ENCODE results near the gene AJAP1. TPM values are rescaled to one million over a fixed set of nuclear protein-coding genes. Genes with fewer than 3 reads are reported as not detected.
A peak's percentile ranks its signal among the peaks of the same experiment; 100 is the strongest.

Gene AJAP1
- polyA plus RNA-seq, 5 donors = 0.07 to 0.27 (median 0.19) TPM

DNA sequence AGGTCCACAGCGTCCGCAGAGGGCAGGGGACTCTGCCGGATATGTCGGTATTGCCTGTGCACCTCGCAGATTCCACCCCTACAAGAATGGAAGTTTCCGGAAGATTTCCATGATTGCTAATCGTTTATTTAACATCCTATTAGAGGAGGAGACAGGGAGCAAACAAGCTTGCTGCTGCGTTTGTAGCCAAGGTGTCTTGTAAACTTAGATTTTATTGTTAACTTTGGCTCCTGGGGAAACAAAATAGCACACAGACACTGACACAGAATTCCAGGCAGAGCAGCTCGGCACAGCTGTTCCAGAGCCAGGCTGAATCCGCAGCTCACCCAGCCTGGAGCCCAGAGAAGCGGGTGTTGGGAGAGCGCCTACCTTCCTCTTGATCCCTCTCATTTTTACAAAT is 75.7 kb downstream of the AJAP1 start:
- no peak for DNase-seq

DNA sequence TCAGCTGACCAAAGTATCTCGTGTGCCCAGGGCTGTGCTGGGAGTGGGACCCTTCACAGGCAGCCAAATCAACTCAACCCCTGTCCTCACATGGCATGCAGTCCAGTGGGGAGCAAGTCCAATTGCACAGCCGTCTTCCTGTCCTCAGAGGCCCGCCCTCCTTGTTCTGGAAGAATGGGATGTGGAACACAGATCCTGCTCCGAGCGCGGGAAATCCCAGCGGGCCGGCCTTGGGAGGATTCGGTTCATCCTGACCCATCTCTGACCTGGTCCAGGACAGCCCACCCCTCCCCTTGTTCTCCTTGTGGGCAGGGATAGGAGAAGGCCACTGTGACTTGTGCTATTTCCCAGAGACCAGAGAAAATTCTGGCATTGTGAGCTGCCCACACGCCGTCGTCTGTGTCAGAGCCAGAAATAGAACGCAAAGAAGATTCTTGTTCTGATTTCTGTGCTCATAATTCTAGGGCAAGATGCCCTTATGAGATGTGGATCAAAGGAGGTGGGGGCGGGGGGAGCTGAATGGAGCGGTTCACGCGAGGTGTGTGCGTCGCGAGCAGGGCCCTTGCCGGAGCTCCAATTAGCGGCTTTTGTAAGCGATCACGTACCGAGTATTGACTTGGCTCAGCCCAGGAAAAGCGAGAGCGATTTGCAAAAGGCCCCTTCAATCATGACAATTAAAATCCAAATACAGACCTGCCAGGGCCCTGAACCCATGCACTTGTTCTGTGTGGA is 79.2 kb downstream of the AJAP1 start:
- DNase-seq = no peak

DNA sequence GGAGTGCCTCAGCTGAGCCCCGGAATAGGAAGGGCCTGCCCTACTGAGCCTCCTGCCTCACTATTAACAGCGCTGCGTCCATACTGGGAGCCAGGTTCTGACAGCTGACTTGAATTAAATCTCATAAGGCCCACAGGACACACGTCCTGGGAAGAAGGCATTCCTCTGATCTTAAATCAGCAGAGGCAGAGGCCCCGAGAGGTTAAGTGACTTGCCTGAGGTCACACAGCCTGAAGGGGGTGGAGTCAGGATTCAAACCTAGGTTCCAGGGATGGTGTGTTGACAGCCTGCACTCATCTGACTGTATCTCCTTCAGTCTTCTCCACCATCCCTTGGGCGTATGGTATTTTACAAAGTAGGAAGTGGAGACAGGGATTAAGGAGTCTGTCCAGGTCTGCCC is 79.8 kb downstream of the AJAP1 start:
- no peak for DNase-seq

DNA sequence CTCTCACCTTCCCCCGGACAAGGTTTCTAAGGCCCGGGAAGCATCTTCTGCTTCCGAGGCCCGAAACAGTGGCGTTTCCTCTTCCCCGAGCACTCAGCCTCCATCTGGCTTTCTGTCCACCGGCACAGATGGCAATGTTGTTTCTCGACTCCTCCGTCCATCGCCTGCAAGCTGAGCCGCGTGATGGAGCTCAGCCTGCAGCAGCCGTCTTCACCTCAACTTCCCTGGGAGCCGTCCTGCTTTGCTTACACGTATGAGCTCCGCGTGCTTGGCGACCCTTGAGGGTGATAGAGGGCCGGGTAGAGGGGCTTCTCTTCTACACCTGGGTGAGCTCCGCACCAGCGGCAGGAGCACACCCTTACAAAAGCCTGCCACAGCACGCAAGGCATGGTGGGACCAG is 80.4 kb downstream of the AJAP1 start:
- no peak for DNase-seq

DNA sequence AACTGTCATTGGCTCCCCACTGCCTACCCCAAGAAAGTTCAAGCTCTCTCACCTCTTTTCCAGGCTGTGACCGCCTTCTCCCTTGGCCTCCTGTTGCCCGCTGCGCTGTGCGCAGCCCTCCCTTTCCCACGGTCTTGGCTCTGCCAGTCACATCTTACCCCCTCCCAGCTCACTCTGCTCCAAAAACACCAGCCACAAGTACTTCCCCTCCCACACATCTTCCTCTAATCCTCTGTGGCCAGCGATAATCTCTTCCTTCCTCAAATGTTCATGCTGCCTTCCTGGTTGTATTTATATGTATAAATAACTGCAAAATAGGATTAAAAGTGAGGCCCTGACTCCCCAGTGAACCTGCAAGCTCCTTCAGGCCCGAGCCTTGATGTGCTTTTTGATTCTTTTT is 81.8 kb downstream of the AJAP1 start:
- DNase-seq = no peak

DNA sequence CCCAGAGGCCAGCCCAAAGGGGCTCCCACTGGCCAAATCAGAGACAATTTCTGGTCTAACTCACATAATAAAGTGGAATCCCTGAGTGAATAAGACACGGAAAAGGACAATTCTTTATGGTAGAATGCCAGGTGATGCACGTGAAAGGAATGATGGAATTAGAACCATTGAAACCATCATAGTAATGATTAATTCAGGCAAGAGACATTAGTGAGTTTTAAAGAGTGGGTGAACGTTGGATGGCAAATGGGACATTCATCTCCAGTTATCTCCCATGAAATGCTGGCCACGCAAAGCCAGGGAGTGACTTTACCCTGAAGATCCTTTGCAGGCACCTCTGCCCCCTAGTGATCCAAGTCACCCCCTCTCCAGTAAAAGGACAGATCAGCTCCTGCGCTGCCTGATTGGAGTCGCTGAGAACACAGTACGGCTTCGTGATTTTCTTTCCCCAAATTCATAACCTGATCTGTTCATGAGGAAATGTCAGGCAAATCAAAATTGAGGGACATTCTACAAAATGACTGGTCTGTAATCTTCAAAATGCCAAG is 87.5 kb downstream of the AJAP1 start:
- no peak for DNase-seq

DNA sequence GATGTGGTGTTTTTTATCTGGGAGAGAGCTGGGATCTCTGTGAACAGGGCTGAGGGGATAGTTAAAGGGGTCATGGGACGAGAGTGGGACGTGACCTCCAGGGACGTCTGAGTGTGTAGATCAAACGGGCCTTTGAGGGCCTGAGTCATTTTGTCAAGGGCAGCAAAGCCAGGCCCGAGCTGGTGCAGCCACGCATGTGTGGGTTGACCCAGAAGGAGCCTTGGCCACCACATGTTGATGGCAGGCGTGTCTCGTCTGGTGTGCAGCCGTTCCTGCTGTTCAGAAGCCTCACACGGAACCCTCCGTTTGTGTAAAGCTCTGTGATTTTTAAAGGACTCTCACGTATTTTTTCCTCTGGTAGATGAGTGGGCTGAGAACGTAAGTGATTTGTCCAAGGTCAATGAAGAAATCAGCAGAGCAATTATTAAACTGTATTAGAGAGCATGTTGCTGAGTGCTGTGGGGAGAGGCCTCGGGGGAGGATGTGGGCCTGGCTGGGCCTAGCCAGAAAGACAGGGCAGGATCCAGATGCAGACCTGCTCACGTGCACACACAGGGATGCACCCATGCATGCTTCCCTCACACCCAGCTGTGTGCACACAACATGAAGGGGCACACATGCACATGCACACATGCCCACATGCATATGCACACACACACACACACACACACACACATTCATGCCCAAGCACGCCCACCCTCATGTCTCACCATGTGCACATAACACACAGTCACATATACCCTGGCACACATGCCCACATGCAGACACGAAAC is 89.8 kb downstream of the AJAP1 start:
- no peak for DNase-seq

DNA sequence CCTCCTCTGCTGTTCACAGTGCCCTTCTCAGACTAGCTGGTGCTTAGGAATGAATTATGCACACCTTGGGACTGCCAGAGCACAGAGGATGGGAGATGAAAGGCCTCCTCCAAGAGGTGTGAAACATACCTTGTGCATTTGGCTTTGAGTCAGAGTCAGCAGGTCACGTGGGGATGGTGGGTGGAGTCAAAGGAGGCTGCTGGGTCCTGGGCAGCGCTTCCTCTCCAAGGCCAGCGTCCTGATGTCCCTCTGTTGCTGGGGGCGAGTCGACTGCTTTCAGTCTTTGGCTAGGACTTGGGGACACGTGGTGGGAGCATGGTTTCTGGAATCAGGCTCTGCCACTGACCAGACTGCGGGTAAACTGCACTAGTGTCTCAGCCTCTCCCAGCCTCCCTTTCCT is 91.2 kb downstream of the AJAP1 start:
- no peak for DNase-seq

DNA sequence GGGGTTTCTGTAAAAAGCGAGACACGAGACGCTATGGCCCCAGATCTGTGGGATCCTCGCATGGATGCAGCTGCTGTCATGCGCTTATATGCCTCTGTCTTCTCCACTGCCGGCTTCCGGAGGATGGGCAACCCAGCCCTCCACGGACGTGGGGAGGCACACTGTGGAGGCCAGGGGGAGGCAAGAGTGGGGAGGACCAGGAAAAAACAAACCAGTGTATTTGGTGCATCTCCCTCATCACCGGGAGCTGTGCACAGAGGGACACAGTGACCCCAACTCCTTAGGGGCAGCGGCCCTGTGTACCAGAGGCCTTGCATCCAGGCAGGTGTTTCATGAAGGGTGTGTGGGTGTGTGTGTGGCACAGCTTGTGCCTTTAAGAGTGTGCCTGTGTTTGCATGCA is 95.0 kb downstream of the AJAP1 start:
- no peak for DNase-seq

DNA sequence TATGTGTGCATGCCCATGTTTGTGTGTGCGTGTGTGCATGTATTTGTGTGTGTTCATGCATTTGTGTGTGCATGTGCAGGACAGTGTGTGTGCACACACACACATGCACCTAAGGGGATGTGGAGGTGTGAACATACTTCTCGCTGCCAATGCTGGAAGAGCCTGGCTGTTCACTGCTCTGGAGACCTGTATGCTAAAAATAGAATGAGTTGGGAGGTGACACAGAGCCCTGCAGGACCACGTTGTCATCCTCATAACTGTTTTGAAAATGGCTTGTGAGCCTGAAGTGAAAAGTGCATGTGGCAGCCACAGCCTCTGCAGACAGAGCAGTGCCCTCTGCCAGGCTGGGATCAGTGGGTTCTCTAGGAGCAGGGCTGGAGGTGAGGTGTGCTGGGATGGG is 95.8 kb downstream of the AJAP1 start:
- no peak for DNase-seq

DNA sequence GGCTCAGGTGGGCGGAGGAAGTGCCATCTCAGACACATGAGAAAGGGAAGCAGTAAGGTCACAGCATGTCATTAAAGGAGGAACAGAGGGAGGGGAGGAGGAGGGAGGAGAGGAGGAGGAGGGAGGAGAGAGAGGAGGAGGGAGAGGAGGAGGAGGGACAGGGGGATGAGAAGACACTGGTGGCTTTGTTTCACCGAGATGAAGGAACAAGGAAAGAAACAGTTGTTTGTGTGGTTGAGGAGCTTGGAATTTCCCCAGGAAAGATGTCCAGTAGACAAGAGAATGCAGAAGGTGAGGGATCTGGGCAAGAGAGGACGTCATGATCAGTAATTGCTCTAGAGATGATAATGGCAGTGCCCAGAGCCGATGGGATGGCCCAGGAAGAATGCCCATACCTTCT is 97.7 kb downstream of the AJAP1 start:
- no peak for DNase-seq

DNA sequence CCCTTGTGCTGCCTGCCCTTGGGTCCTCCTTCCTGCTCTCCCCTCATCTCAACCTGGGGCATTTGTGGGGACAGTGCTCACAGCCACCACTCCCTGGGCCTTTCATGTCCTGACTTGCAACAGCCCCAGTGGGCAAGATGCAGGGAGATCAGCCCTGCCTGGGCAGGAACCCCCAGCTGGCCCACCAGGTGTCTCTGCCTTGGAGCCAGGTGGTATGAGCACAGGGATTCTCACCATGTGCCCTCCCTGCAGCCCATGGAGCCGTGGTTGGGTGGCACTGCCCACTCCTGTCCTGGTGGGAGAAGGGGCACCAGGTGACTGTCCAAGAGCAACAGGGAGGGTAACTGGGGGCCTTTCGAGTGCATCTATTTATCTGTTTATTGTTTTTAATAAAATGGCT is 100.4 kb downstream of the AJAP1 start:
- no peak for DNase-seq

DNA sequence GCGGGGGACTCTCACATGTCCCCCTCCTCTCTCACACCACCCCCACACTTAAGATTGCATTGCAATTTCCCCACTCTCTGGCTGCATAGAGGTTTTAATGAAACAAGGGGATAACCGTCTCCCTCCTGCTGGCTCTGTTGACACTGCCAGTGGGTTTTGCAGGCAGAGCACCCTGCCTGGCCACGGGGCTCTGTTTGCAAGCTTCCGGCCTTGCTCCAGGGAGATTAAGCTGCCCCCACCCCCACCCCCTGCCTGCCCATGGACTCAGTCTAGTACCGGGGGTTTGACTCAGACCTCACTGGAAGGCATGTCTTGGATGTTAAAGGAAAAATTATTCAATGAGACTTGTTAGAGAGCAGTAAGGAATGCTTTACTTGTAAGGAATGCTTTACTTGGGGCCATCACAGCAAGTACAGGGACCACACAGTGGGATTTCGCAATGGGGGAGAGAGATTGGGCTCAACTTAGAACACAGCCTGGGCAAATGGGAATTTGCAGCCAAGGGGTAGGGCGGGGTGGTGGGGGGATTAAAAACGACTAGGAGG is 101.0 kb downstream of the AJAP1 start:
- DNase-seq = peak; percentile 63 to 64

DNA sequence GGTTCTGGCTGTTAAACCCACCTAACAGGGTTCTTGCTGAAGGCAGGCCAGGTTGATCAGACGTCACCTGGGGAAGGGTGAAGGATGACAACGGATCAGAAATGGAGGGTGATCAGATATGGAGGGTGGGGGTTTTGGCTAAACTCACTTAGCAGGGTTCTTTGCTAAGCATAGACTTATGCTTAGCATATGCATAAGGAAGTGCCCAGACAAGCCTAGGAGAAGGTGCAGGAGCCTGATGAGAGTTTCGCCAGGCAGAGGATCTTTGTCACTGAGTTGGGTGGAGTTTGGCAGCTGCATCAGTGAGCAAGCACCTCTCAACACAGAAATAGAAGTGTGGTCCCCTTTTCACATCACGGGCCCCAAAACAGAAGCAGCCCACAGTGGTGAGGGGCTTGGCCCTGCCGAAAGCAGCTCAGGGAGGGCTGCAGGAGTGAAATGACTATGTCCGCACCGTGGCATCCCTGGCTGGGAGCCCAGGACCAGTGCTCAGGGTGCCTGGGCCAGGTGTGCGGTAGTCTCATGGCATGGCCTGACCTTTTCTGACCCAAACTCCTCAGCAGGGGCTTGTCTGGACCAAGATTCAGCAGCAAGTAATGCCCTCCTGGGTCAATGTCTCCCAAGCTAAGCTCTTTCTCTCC is 101.6 kb downstream of the AJAP1 start:
- DNase-seq = no peak

DNA sequence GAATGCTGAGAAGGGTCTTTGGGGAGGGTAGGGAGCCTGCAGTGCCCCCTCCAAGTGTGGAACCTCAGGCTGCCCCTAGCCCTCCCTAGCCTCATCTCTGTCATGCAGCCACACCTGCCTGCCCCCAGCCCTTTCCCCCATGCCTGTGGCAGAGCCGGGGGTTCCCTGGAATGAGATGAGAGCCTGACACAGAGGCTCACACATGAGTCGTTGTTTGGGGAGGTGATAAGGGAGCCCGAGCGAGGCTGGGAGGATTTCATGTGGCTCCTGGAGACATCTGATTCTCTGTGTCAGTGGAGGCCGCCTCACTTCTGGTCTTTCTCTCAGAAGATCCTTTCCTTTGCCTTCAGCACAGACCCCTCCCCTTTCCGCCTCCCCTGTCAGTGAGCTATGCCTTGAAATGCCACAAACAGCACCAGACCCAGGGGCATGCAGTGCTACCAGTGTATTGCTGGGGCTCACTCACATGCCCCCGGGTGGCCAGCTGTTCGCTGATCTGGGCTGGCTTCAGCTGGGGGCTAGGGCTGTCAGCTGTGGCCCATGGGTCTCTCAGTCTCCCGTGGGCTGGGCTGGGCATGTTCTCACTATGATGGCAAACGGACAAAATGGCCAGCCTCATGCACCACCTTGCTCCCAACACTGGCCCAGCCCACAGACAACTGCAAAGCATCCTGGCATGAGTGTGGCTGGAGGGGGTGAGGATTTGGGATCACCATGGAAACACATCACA is 102.6 kb downstream of the AJAP1 start:
- DNase-seq = no peak

DNA sequence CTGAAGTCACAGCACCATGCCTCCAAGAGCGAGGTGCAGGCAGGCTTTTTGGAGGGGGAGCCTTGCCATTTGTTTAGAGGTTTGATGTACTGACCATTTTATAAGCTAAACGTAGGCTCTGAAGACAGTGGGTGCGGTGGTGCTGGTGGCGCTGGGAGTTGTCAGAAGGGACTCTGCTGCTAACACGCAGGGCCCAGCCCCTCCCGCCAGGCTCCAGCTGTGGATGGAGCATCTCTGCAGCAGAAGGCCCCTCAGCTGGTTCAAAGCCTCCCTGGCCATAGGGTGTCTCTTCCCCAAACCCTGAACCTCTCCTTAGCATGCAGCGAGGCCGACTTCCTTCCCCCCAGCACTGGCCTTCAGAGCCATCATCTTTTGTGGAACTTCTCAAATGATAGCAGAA is 105.3 kb downstream of the AJAP1 start:
- DNase-seq = no peak

DNA sequence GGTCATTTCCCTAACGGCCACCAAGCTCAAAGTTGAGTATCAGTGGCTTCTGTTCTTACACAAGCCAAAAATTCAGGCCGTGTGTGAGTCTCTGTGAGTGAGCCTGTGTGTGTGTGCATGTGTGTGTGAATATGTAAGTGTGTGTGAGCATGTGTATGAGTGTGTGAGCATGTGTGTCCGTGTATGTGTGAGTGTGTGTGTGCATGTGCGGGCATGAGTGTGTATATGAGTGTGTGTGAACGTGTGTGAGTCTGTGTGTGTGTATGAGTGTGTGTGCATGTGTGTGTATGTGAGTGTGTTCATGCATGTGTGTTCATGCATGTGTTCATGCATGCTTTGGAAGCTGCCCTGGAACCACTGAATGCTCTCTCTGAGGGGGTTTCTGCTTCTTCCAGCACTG is 105.7 kb downstream of the AJAP1 start:
- no peak for DNase-seq

DNA sequence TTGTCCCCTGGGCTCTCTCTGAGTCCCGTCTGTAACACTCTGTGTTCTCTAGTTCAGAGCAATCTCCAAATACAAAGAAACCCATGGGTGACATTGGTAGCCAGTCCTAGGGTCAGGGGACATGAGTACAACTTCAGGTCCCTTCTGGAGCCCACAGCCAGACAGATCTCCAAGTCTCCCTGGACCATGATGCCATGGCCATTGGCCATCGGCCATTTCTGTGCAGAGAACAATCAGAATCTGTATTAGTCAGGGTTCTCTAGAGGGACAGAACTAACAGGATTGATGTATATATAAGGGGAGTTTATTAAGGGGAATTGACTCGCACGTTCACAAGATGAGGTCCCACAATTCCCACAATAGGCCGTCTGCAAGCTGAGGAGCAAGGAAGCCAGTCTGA is 106.9 kb downstream of the AJAP1 start:
- DNase-seq = no peak

DNA sequence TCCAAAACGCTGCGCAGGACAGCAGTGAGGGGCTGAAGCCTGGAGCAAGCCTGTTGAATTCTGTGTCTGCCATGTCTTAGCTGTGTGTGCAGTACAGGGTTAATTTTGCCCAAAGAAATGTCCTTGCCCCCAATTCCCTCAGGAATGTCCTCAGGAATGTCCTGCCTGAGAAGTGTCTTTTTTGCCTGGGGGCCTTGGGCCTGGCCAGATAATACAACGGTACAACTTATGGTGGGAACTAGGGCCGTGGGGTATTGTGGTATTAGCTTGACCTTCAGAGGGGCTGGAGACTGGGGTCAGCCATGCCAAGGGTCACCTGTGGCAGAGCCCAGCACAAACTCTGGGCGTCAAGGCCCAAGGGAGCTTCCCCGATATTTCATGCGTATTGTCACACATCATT is 107.7 kb downstream of the AJAP1 start:
- no peak for DNase-seq

DNA sequence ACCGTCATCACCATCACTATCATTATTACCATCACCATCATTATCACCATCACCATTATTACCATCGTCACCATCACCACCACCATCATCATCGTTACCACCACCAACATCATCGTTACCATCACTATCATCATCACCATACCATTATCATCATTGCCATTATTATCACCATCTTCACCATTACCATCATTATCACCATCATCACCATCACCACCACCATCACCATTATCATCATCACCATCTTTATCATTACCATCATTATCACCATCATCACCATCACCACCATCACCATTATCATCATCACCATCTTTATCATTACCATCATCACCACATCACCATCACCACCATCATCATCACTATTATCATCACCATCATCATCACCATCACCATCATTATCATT is 112.9 kb downstream of the AJAP1 start:
- DNase-seq = no peak

DNA sequence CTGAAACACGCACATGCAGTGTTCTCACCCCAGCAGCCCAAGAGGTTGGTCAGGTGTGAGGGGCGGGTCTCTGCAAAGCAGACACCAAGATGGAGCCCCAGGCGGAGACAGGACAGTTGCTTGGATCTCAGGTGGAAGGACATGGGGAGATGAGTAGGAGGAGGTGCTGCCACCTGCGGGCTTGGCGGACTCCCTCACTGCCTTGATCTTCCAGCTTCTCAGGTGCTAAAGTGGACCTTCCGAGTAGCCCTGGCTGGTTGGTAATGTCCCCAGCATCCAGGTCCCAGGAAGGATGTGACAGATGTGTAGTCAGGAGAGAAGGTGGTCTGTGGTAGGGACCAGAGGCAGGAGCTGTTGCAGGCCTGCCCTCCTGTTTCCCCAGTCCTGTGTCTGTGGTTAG is 114.1 kb downstream of the AJAP1 start:
- no peak for DNase-seq
